Calu3 (cell line): ENCODE results near the gene FLII. TPM values are rescaled to one million over a fixed set of nuclear protein-coding genes. Genes with fewer than 3 reads are reported as not detected.

Experiments used
- BruUV-seq: library from RNA; stranded (reverse); fragments of 400-500 nt; replicated peaks from 2 replicates; lab custom pipeline; 2021; lab: Mats Ljungman, UMichigan
- CTCF ChIA-PET: fragments of 300-600 bp; sonication (Branson Sonifier 250); formaldehyde crosslinking; loops from one replicate; lab custom pipeline; 2022; ENCODE audit warnings: antibody characterized with exemption; lab: Charles Lee
- DNase-seq: peaks from one replicate; pipeline ENCODE4 v3.0.0; 2022
- H3K27ac Mint-ChIP-seq: one replicate; pipeline ENCODE4 v1.8.0; 2022; ENCODE audit warnings: mixed read lengths; ENCODE audit not compliant: unreplicated experiment
- H3K27me3 Mint-ChIP-seq: one replicate; pipeline ENCODE4 v1.8.0; 2022; ENCODE audit warnings: mixed read lengths; ENCODE audit not compliant: unreplicated experiment
- H3K36me3 Mint-ChIP-seq: one replicate; pipeline ENCODE4 v1.8.0; 2022; ENCODE audit warnings: mild to moderate bottlenecking, moderate library complexity, mixed read lengths; ENCODE audit not compliant: insufficient read depth, unreplicated experiment
- H3K4me1 Mint-ChIP-seq: one replicate; pipeline ENCODE4 v1.8.0; 2022; ENCODE audit warnings: mild to moderate bottlenecking, low read depth, mixed read lengths; ENCODE audit not compliant: unreplicated experiment
- H3K4me3 Mint-ChIP-seq: one replicate; pipeline ENCODE4 v1.8.0; 2022; ENCODE audit warnings: mild to moderate bottlenecking, low read depth, moderate library complexity, mixed read lengths; ENCODE audit not compliant: unreplicated experiment
- H3K9me3 Mint-ChIP-seq: one replicate; pipeline ENCODE4 v1.8.0; 2022; ENCODE audit warnings: low read depth, mixed read lengths; ENCODE audit not compliant: unreplicated experiment
- intact Hi-C: fragments of 100-400 bp; cut with micrococcal nuclease; formaldehyde crosslinking; loops from one replicate; pipeline ENCODE4 v1.10.0; 2022; ENCODE audit not compliant: unreplicated experiment
- total RNA-seq: library from RNA; stranded (reverse); gene quantifications from 2 replicates; pipeline ENCODE4 v1.2.3, GENCODE V29; 2022
- TF ChIP-seq, protein P1 (sequence below): fragments of 200-600 bp; IDR thresholded peaks from one replicate; pipeline ENCODE4 v1.8.0; 2022; ENCODE audit warnings: antibody characterized with exemption; ENCODE audit not compliant: unreplicated experiment

Gene FLII
- total RNA-seq, 1 experiment from 2014 or later: 298 TPM

DNA sequence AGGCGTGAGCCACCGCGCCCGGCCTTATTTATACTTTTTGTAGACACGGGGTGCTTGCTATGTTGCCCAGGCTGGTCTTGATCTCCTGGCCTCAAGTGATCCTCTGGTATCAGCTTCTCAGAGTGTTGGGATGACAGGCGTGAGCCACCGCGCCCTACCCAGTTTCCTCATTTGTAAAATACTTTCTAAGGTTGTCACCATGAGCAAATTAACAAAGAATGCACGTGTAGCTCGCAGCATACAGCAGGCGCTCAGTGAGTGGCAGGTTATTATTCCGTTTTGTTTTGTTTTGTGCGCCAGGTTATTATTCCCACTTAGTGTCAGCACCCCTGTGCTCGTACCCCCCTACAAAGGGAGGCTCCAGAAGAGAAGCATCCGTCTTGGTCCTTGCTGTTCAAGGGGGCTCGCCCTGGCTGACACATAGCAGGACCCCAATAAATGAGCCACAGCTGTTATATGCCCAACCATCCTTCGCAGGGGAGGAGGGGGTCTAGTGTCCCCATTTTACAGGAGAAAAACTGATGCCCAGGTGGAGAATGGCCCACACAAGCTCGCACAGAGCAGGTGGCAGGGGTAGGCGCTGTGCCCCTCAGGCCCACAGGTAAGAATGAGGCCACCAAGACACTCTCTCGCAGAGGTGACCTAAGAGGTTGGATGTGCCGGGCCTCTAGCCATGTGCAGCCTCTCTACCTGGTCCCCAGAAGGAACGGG is 1.2 kb upstream of the FLII start:
- Mint-ChIP-seq H3K4me1 (no peaks in the 10 kb centered on the region), H3K36me3 (peaks cover 61% of the 10 kb centered on the region), H3K27ac (peak overlapping the region; percentile 87), H3K4me3 (peak overlapping the region; percentile 84), H3K9me3 (no peaks in the 10 kb centered on the region), H3K27me3 (no peaks in the 10 kb centered on the region)
- TSS peak; percentile 11 for BruUV-seq
- DNase-seq: peak; percentile 67
- intact Hi-C loops: no loop called here
- CTCF ChIA-PET: interaction anchor here (1.6 kb wide), 1 partner anchor 18 kb away, joined by 3 read pairs; no protein-coding TSS in a partner anchor
- TF ChIP-seq, protein P1, sequence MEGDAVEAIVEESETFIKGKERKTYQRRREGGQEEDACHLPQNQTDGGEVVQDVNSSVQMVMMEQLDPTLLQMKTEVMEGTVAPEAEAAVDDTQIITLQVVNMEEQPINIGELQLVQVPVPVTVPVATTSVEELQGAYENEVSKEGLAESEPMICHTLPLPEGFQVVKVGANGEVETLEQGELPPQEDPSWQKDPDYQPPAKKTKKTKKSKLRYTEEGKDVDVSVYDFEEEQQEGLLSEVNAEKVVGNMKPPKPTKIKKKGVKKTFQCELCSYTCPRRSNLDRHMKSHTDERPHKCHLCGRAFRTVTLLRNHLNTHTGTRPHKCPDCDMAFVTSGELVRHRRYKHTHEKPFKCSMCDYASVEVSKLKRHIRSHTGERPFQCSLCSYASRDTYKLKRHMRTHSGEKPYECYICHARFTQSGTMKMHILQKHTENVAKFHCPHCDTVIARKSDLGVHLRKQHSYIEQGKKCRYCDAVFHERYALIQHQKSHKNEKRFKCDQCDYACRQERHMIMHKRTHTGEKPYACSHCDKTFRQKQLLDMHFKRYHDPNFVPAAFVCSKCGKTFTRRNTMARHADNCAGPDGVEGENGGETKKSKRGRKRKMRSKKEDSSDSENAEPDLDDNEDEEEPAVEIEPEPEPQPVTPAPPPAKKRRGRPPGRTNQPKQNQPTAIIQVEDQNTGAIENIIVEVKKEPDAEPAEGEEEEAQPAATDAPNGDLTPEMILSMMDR: no peak

GRCh38 chr17:18257982-18258355 is 569 bp downstream of the FLII start:
- intact Hi-C loops: no loop called here
- no TSS peak for BruUV-seq
- TF ChIP-seq, protein P1: no peak
- Mint-ChIP-seq H3K27me3 (no peaks in the 10 kb centered on the region), H3K27ac (peak overlapping the region; percentile 85), H3K36me3 (peaks cover 72% of the 10 kb centered on the region), H3K4me3 (peak overlapping the region; percentile 84), H3K9me3 (no peaks in the 10 kb centered on the region), H3K4me1 (no peaks in the 10 kb centered on the region)
- CTCF ChIA-PET: no interaction called here
- DNase-seq: peak; percentile 66

DNA sequence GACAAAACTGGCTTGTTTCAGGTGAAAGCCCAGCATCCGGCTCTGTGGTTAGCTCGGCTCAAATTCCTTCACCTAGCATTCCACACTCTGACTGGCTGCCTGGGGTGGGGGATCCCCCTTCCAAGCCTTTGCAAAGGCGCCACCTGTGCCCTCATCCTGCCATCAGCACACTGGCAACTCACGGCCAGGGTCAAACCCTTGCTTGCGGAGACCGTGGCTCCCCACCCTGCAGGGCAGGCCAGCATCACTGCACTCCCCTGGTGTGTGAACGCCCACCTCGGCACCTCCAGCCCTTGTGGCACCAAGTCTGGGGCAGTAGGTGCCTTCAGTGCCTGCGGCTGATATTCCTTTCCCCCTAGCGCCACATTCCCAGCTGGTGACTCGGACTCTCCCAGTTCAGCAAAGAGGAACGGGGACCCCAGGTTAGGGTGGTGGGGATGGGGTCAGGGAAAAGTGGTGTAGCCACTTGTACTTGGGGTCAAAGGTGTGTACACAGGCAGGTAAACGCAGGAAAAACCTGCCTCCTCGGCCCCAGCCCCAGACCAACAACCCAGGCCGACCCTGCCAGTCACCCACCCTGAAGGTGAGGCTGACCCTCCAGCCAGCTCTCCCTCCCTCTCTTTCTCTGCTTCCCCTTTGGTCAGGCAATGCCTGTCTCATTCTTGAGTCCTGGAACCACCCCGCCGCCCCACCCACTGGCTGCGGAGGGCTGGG is 1.1 kb downstream of the FLII start:
- peak; percentile 75 for DNase-seq
- no peaks in the 10 kb centered on the region for H3K9me3 Mint-ChIP-seq
- TF ChIP-seq, protein P1: no peak
- H3K27ac Mint-ChIP-seq: peak overlapping the region; percentile 85
- peaks cover 77% of the 10 kb centered on the region for H3K36me3 Mint-ChIP-seq
- BruUV-seq: no TSS peak
- CTCF ChIA-PET: interaction anchor here (0.6 to 1.0 kb wide), 2 partner anchors 9 to 40 kb away, joined by 3 to 4 read pairs; no protein-coding TSS in a partner anchor
- H3K4me1 Mint-ChIP-seq: no peaks in the 10 kb centered on the region
- no peaks in the 10 kb centered on the region for H3K27me3 Mint-ChIP-seq
- H3K4me3 Mint-ChIP-seq: peak overlapping the region; percentile 84
- intact Hi-C loops: no loop called here

- Mint-ChIP-seq H3K27ac (peak overlapping the region; percentile 56), H3K9me3 (no peaks in the 10 kb centered on the region), H3K36me3 (peaks cover 82% of the 10 kb centered on the region), H3K27me3 (no peaks in the 10 kb centered on the region), H3K4me3 (peak overlapping the region; percentile 84), H3K4me1 (no peaks in the 10 kb centered on the region)
- BruUV-seq: no TSS peak
- CTCF ChIA-PET: interaction anchor here (0.6 to 1.0 kb wide), 2 partner anchors 9 to 39 kb away, joined by 3 to 4 read pairs; no protein-coding TSS in a partner anchor
- no peak for DNase-seq
- TF ChIP-seq, protein P1: no peak
- intact Hi-C loops: no loop called here
Measured at GRCh38 chr17:18256776-18257175, 1.8 kb downstream of the FLII start.
